Karpas-422 (cell line): ENCODE results near the gene MFNG. TPM values are rescaled to one million over a fixed set of nuclear protein-coding genes. Genes with fewer than 3 reads are reported as not detected.

ENCODE experiments used
- DNase-seq: peaks from one replicate; pipeline ENCODE4 v3.0.0-alpha.2; 2015
- H2AFZ ChIP-seq: fragments of 200-600 bp; sonication (generic); 2 replicates; pipeline ENCODE4 v1.6.1; 2014; ENCODE audit warnings: antibody characterized with exemption, low read length, mixed read lengths
- H3K27ac ChIP-seq: fragments of 200-600 bp; sonication (generic); 2 replicates; pipeline ENCODE4 v1.5.1; 2014; ENCODE audit warnings: mild to moderate bottlenecking, low read length, moderate library complexity
- H3K27me3 ChIP-seq: fragments of 200-600 bp; sonication (generic); 2 replicates; pipeline ENCODE4 v1.6.1; 2014; ENCODE audit warnings: low read length, mixed read lengths
- H3K36me3 ChIP-seq: fragments of 200-600 bp; sonication (generic); 2 replicates; pipeline ENCODE4 v1.6.1; 2014; ENCODE audit warnings: low read length, mixed read lengths; ENCODE audit not compliant: insufficient read depth
- H3K4me1 ChIP-seq: fragments of 200-600 bp; sonication (generic); 2 replicates; pipeline ENCODE4 v1.6.1; 2014; ENCODE audit warnings: mild to moderate bottlenecking, low read length, mixed read lengths
- H3K4me2 ChIP-seq: fragments of 200-600 bp; sonication (generic); 2 replicates; pipeline ENCODE4 v1.6.1; 2014; ENCODE audit warnings: low read length, low read depth, mild to moderate bottlenecking; ENCODE audit not compliant: poor library complexity, severe bottlenecking
- H3K4me3 ChIP-seq: fragments of 200-600 bp; sonication (generic); 2 replicates; pipeline ENCODE4 v1.5.1; 2014; ENCODE audit warnings: mild to moderate bottlenecking, antibody characterized with exemption, low read length, mixed read lengths
- H3K79me2 ChIP-seq: fragments of 200-600 bp; sonication (generic); 2 replicates; pipeline ENCODE4 v1.6.1; 2014; ENCODE audit warnings: mild to moderate bottlenecking, low read length, mixed read lengths
- H3K9ac ChIP-seq: fragments of 200-600 bp; sonication (generic); 2 replicates; pipeline ENCODE4 v1.6.0; 2014; ENCODE audit warnings: low read length
- H3K9me2 ChIP-seq: fragments of 200-600 bp; sonication (generic), shearing (Covaris generic); replicated peaks from 2 replicates; pipeline ENCODE4 v1.6.0; 2014; ENCODE audit warnings: mild to moderate bottlenecking, low read length, moderate library complexity; ENCODE audit not compliant: insufficient read depth
- H3K9me3 ChIP-seq: fragments of 300-700, 200-600 bp; sonication (generic); 2 replicates; pipeline ENCODE4 v1.6.1; 2014; ENCODE audit warnings: low read length, mixed read lengths
- H4K20me1 ChIP-seq: fragments of 200-600 bp; sonication (generic); 2 replicates; pipeline ENCODE4 v1.6.1; 2014; ENCODE audit warnings: mild to moderate bottlenecking, antibody characterized with exemption, low read length, low read depth; ENCODE audit not compliant: insufficient read depth
- total RNA-seq: library from RNA; depleted of rRNA; stranded (reverse); fragments of >200 nt; shearing (Covaris generic); gene quantifications from 2 replicates; pipeline ENCODE4 v1.2.3, GENCODE V29; 2014; ENCODE audit warnings: low replicate concordance

The MFNG gene
- total RNA-seq, 1 experiment from 2014 or later, result 105 TPM

GRCh38 chr22:37427711-37428635 is 58.2 kb downstream of the MFNG start:
- Histone ChIP-seq H3K36me3 (no peaks in the 10 kb centered on the region), H3K4me2 (no peak overlapping the region), H3K9ac (no peak overlapping the region), H2AFZ (no peak overlapping the region), H3K4me3 (no peak overlapping the region), H3K27ac (no peak overlapping the region), H3K4me1 (no peaks in the 10 kb centered on the region), H3K9me3 (no peaks in the 10 kb centered on the region), H4K20me1 (peaks cover 4% of the 10 kb centered on the region; the same call in 1 of the 2 replicates), H3K9me2 (no peaks in the 10 kb centered on the region), H3K27me3 (no peaks in the 10 kb centered on the region), H3K79me2 (no peaks in the 10 kb centered on the region)
- no peak for DNase-seq

GRCh38 chr22:37427135-37427710 is 59.0 kb downstream of the MFNG start, which contains the start of gene ELFN2:
TSS of gene ELFN2 (minus strand) at chr22:37427479. CDS start at chr22:37375534, 51,945 bp downstream.
- no peaks in the 10 kb centered on the region for H3K79me2 ChIP-seq
- no peaks in the 10 kb centered on the region for H3K9me3 ChIP-seq
- no peaks in the 10 kb centered on the region for H3K27me3 ChIP-seq
- H3K4me2 ChIP-seq, result no peak within 1 kb of the TSS
- no peaks in the 10 kb centered on the region for H3K36me3 ChIP-seq
- H3K9me2 ChIP-seq, result no peaks in the 10 kb centered on the region
- H4K20me1 ChIP-seq, result peaks cover 4% of the 10 kb centered on the region; the same call in 1 of the 2 replicates
- no peak within 1 kb of the TSS for H2AFZ ChIP-seq
- no peak within 1 kb of the TSS for H3K4me3 ChIP-seq
- H3K27ac ChIP-seq, result no peak within 1 kb of the TSS
- DNase-seq, result no peak
- no peaks in the 10 kb centered on the region for H3K4me1 ChIP-seq
- H3K9ac ChIP-seq, result no peak within 1 kb of the TSS

GRCh38 chr22:37426706-37427134 is 59.5 kb downstream of the MFNG start:
- Histone ChIP-seq H3K36me3 (no peaks in the 10 kb centered on the region), H3K9me2 (no peaks in the 10 kb centered on the region), H3K4me3 (no peak overlapping the region), H2AFZ (no peak overlapping the region), H3K4me1 (no peaks in the 10 kb centered on the region), H3K9me3 (no peaks in the 10 kb centered on the region), H3K27me3 (no peaks in the 10 kb centered on the region), H4K20me1 (peaks cover 4% of the 10 kb centered on the region; the same call in 1 of the 2 replicates), H3K9ac (no peak overlapping the region), H3K4me2 (no peak overlapping the region), H3K27ac (no peak overlapping the region), H3K79me2 (no peaks in the 10 kb centered on the region)
- no peak for DNase-seq

- H3K4me3 ChIP-seq, result no peak overlapping the region
- H4K20me1 ChIP-seq, result peaks cover 4% of the 10 kb centered on the region; the same call in 1 of the 2 replicates
- no peak for DNase-seq
- no peaks in the 10 kb centered on the region for H3K36me3 ChIP-seq
- no peak overlapping the region for H3K9ac ChIP-seq
- no peaks in the 10 kb centered on the region for H3K79me2 ChIP-seq
- H3K27me3 ChIP-seq, result no peaks in the 10 kb centered on the region
- H3K4me1 ChIP-seq, result no peaks in the 10 kb centered on the region
- no peak overlapping the region for H3K4me2 ChIP-seq
- H2AFZ ChIP-seq, result no peak overlapping the region
- no peak overlapping the region for H3K27ac ChIP-seq
- no peaks in the 10 kb centered on the region for H3K9me3 ChIP-seq
- H3K9me2 ChIP-seq, result no peaks in the 10 kb centered on the region
These were observed 60.1 kb downstream of the MFNG start for GRCh38 chr22:37425800-37426705.

- no peaks in the 10 kb centered on the region for H3K27me3 ChIP-seq
- H3K4me1 ChIP-seq, result no peaks in the 10 kb centered on the region
- H3K9me3 ChIP-seq, result no peaks in the 10 kb centered on the region
- H2AFZ ChIP-seq, result no peak overlapping the region
- no peaks in the 10 kb centered on the region for H3K9me2 ChIP-seq
- no peak overlapping the region for H3K9ac ChIP-seq
- no peaks in the 10 kb centered on the region for H3K79me2 ChIP-seq
- peaks cover 4% of the 10 kb centered on the region; the same call in 1 of the 2 replicates for H4K20me1 ChIP-seq
- H3K36me3 ChIP-seq, result no peaks in the 10 kb centered on the region
- no peak overlapping the region for H3K4me2 ChIP-seq
- DNase-seq, result no peak
- no peak overlapping the region for H3K27ac ChIP-seq
- H3K4me3 ChIP-seq, result no peak overlapping the region
These were observed 60.8 kb downstream of the MFNG start for GRCh38 chr22:37425369-37425768.

- no peak overlapping the region for H3K27ac ChIP-seq
- H2AFZ ChIP-seq, result no peak overlapping the region
- H3K27me3 ChIP-seq, result no peaks in the 10 kb centered on the region
- no peaks in the 10 kb centered on the region for H3K9me2 ChIP-seq
- H3K79me2 ChIP-seq, result no peaks in the 10 kb centered on the region
- H3K36me3 ChIP-seq, result no peaks in the 10 kb centered on the region
- no peak for DNase-seq
- H3K4me1 ChIP-seq, result no peaks in the 10 kb centered on the region
- no peaks in the 10 kb centered on the region for H4K20me1 ChIP-seq
- no peak overlapping the region for H3K9ac ChIP-seq
- H3K4me3 ChIP-seq, result no peak overlapping the region
- no peaks in the 10 kb centered on the region for H3K9me3 ChIP-seq
- no peak overlapping the region for H3K4me2 ChIP-seq
These were observed 62.9 kb downstream of the MFNG start for GRCh38 chr22:37423283-37423682.

- no peak overlapping the region for H2AFZ ChIP-seq
- H3K27me3 ChIP-seq, result no peaks in the 10 kb centered on the region
- H4K20me1 ChIP-seq, result no peaks in the 10 kb centered on the region
- no peaks in the 10 kb centered on the region for H3K9me2 ChIP-seq
- H3K4me2 ChIP-seq, result no peak overlapping the region
- H3K27ac ChIP-seq, result no peak overlapping the region
- no peak for DNase-seq
- no peaks in the 10 kb centered on the region for H3K79me2 ChIP-seq
- no peaks in the 10 kb centered on the region for H3K9me3 ChIP-seq
- H3K4me1 ChIP-seq, result peaks cover 2% of the 10 kb centered on the region
- H3K9ac ChIP-seq, result no peak overlapping the region
- H3K36me3 ChIP-seq, result no peaks in the 10 kb centered on the region
- no peak overlapping the region for H3K4me3 ChIP-seq
These were observed 64.7 kb downstream of the MFNG start for GRCh38 chr22:37421468-37421877.
